HG03442 (cell line): ENCODE data around the gene COL4A1.
A peak's percentile ranks its signal among the peaks of the same experiment; 100 is the strongest.

Experiments used
- ATAC-seq: cut with Tn5 transposase; IDR thresholded peaks from one replicate; pipeline ENCODE4 v1.9.1; 2021; ENCODE audit warnings: mild to moderate bottlenecking, moderate library complexity; ENCODE audit not compliant: unreplicated experiment

The COL4A1 gene

GRCh38 chr13:110151462-110151861, 155.5 kb downstream of the COL4A1 start:
- no peak for ATAC-seq

GRCh38 chr13:110150384-110151101, 156.4 kb downstream of the COL4A1 start:
- no peak for ATAC-seq

- ATAC-seq: no peak
Observed at GRCh38 chr13:110149036-110149435, 157.9 kb downstream of the COL4A1 start.

GRCh38 chr13:110140099-110140498, 166.9 kb downstream of the COL4A1 start:
- ATAC-seq: no peak

GRCh38 chr13:110138700-110139036, 168.3 kb downstream of the COL4A1 start:
- no peak for ATAC-seq

- ATAC-seq: peak; percentile 61
Observed at GRCh38 chr13:110138010-110138699, 168.8 kb downstream of the COL4A1 start.

GRCh38 chr13:110137680-110138009, 169.3 kb downstream of the COL4A1 start:
- ATAC-seq: peak; percentile 84

GRCh38 chr13:110136660-110137585, 170.0 kb downstream of the COL4A1 start:
- ATAC-seq: no peak

- no peak for ATAC-seq
Observed at GRCh38 chr13:110135977-110136597, 170.9 kb downstream of the COL4A1 start.

- ATAC-seq: no peak
Observed at GRCh38 chr13:110134801-110135200, 172.2 kb downstream of the COL4A1 start.

GRCh38 chr13:110133425-110134235, 173.3 kb downstream of the COL4A1 start:
- ATAC-seq: no peak

- no peak for ATAC-seq
Observed at GRCh38 chr13:110132225-110132982, 174.6 kb downstream of the COL4A1 start.

GRCh38 chr13:110131424-110131823, 175.5 kb downstream of the COL4A1 start:
- ATAC-seq: no peak

- no peak for ATAC-seq
Observed at GRCh38 chr13:110130431-110130830, 176.5 kb downstream of the COL4A1 start.

- no peak for ATAC-seq
Observed at GRCh38 chr13:110129539-110130186, 177.3 kb downstream of the COL4A1 start.

- ATAC-seq: no peak
Observed at GRCh38 chr13:110129076-110129475, 177.9 kb downstream of the COL4A1 start.

GRCh38 chr13:110128546-110128945, 178.4 kb downstream of the COL4A1 start:
- ATAC-seq: no peak

- no peak for ATAC-seq
Observed at GRCh38 chr13:110127986-110128511, 178.9 kb downstream of the COL4A1 start.
